Mesothelial cell of epicardium (in vitro differentiated cells): ENCODE results near the gene RPS6KL1. TPM values are rescaled to one million over a fixed set of nuclear protein-coding genes. Genes with fewer than 3 reads are reported as not detected.

Experiments
- DNase-seq, 2 experiments: peaks; one replicate each; pipeline ENCODE4 v3.0.0; 2021; ENCODE audit warnings: low spot score in 2 of 2; ENCODE audit not compliant: unreplicated experiment in 2 of 2
- H3K27ac Mint-ChIP-seq: 2 replicates; pipeline ENCODE4 v1.8.0; 2021; ENCODE audit warnings: mixed read lengths
- H3K27me3 Mint-ChIP-seq: 2 replicates; pipeline ENCODE4 v1.8.0; 2021; ENCODE audit warnings: low read depth, mixed read lengths
- H3K36me3 Mint-ChIP-seq: 2 replicates; pipeline ENCODE4 v1.8.0; 2021; ENCODE audit warnings: mixed read lengths
- H3K4me1 Mint-ChIP-seq: 2 replicates; pipeline ENCODE4 v1.8.0; 2021; ENCODE audit warnings: mixed read lengths
- H3K4me3 Mint-ChIP-seq: 2 replicates; pipeline ENCODE4 v1.8.0; 2021; ENCODE audit warnings: mild to moderate bottlenecking, moderate library complexity, mixed read lengths
- H3K9me3 Mint-ChIP-seq: 2 replicates; pipeline ENCODE4 v1.8.0; 2021; ENCODE audit warnings: mixed read lengths
- CTCF ChIP-seq: fragments of 200-600 bp; sonication (generic); IDR thresholded peaks from one replicate; pipeline ENCODE4 v1.5.0; 2021; ENCODE audit warnings: antibody characterized with exemption; ENCODE audit not compliant: unreplicated experiment
- total RNA-seq: library from RNA; stranded (reverse); gene quantifications from 3 replicates; pipeline ENCODE4 v1.2.1, GENCODE V29; 2021

RPS6KL1 gene
- total RNA-seq, 1 donor from 2014 or later = 1.1 TPM

DNA sequence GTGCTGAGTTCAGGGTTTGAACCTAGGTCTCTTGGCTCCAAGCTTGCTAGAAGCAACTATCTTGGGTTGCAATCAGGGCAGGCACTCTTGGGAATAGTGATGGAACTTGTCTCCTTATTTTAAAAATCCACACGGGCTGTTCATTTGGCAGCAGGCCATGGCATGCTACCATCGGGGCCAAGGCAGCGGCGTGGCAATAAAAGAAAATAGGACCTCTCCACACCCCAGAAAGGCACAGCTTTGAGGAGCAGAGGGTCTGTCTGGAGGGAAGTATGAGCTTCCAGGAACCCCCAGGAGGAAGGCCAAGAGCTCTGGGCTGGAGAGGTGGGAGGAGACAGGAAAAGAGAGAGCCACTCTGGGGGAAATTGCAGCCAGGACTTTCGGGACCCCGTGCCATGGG is 15.3 kb downstream of the RPS6KL1 start:
- H3K4me3 Mint-ChIP-seq = no peak overlapping the region
- no peaks in the 10 kb centered on the region for H3K27me3 Mint-ChIP-seq
- no peaks in the 10 kb centered on the region for H3K9me3 Mint-ChIP-seq
- no peaks in the 10 kb centered on the region for H3K4me1 Mint-ChIP-seq
- TF ChIP-seq CTCF = no peak
- no peak for DNase-seq
- H3K27ac Mint-ChIP-seq = no peak overlapping the region
- peaks cover 6% of the 10 kb centered on the region for H3K36me3 Mint-ChIP-seq

GRCh38 chr14:74906925-74907521 is 16.0 kb downstream of the RPS6KL1 start:
- H3K4me1 Mint-ChIP-seq = no peaks in the 10 kb centered on the region
- H3K27me3 Mint-ChIP-seq = no peaks in the 10 kb centered on the region
- H3K9me3 Mint-ChIP-seq = no peaks in the 10 kb centered on the region
- no peak for TF ChIP-seq CTCF
- H3K4me3 Mint-ChIP-seq = no peak overlapping the region
- H3K27ac Mint-ChIP-seq = no peak overlapping the region
- no peak for DNase-seq
- peaks cover 9% of the 10 kb centered on the region for H3K36me3 Mint-ChIP-seq

GRCh38 chr14:74905595-74906142 is 17.4 kb downstream of the RPS6KL1 start:
- Mint-ChIP-seq H3K4me3 (no peak overlapping the region), H3K27me3 (no peaks in the 10 kb centered on the region), H3K36me3 (peaks cover 14% of the 10 kb centered on the region), H3K27ac (peak overlapping the region; percentile 21), H3K4me1 (no peaks in the 10 kb centered on the region), H3K9me3 (no peaks in the 10 kb centered on the region)
- TF ChIP-seq CTCF = peak; percentile 93
- peak; percentile 64 to 86 for DNase-seq

DNA sequence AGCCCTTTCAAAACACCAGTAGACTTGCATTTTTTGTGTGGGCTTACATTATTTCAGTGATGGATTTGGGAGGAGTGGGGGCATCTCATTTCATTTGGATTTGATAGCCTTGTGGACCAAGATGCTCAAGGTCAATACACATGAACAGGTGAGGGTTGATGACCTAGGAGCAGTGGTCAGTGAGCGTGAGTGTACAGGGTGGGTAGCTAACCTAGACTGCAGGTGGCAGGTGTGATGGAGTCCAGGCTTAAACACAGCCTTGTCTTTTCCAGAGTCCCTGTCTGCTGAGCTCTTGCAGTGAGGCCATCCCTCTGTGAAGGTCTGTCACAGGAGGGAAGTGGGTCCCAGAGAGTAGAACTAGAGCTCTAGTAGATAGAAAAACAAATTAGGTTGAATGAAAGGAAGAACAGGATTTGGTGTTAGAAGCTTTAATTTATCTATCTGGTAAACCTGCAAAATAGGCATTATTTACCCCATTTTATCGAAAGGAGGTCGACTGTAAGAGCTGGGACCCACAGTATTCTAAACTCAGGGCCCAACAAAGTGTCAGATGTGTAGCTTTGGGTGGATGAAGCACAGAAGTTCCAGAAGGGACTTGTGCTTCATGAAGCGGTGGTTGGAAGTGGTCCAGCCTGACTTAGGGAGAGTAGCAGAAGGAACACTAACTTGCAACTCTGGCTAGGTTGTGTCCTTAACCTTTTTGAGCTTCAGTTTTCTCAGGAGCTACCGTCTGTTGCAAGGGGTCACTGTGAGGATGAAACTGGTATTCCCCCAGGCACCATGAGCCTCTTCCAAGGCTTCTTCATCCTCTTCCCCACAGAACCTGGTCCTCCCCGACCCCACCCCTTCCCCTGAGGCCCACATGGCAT is 18.2 kb downstream of the RPS6KL1 start:
- no peak for TF ChIP-seq CTCF
- no peaks in the 10 kb centered on the region for H3K9me3 Mint-ChIP-seq
- no peaks in the 10 kb centered on the region for H3K27me3 Mint-ChIP-seq
- no peak overlapping the region for H3K4me3 Mint-ChIP-seq
- no peaks in the 10 kb centered on the region for H3K4me1 Mint-ChIP-seq
- DNase-seq = no peak
- peaks cover 19% of the 10 kb centered on the region for H3K36me3 Mint-ChIP-seq
- H3K27ac Mint-ChIP-seq = no peak overlapping the region

GRCh38 chr14:74902941-74903705 is 19.9 kb downstream of the RPS6KL1 start:
- Mint-ChIP-seq H3K4me1 (no peaks in the 10 kb centered on the region), H3K27me3 (no peaks in the 10 kb centered on the region), H3K36me3 (peaks cover 35% of the 10 kb centered on the region), H3K27ac (no peak overlapping the region), H3K9me3 (no peaks in the 10 kb centered on the region), H3K4me3 (no peak overlapping the region)
- TF ChIP-seq CTCF = no peak
- DNase-seq = no peak
